ENCODE measurements around the gene MLYCD. TPM values are rescaled to one million over a fixed set of nuclear protein-coding genes. Genes with fewer than 3 reads are reported as not detected.

The MLYCD gene
- polyA plus RNA-seq, 1 donor (not counting 4 experiments of a cell fraction or from before 2014, with no cell fraction given), result 1.2 TPM

DNA sequence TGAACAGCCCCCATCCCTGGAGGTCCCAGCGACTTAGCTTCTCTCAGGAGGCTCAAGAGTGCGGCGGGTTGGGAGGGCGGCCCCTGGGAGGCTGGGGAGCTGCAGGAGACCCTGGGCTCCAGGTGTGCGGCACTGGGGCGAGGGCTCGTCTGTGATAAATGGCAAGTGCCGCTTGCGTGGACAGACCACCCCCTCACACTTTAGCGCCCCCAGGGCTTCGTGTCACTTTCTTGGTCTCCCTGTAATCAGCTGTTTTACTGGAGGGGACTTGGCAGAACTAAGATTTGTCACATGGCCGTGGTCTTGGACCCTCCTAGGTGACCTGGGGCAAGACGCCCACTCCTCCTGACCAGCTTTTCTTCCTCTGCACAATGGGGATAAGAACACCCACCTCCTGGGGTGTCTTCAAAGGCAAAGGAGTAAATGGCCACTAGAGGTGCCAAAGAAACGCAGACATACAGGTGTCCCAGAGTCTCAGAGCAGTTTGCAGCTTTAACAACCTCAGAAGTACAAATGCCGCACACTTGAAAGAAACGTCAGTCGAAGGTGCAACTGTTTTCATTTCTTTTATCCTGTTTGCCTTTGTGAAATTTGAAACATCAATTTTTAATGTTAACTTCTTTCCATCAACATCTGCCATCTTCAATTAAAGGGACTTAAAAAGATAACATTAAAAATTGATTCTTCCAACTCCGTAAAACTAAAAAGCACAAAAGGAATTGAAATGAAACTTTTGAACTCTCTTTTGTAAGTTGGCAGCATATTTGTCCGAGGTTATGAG lies 55.1 kb downstream of the MLYCD start:
- Histone ChIP-seq H4K20me1 (ENCODE audit: control insufficient read depth, extremely low read depth, insufficient read depth, low read length) (no peaks in the 10 kb centered on the region), H3K79me2 (ENCODE audit: control insufficient read depth, insufficient read depth, low read length) (no peaks in the 10 kb centered on the region), H3K27me3 (ENCODE audit: control insufficient read depth, extremely low read depth, insufficient read depth, low read length) (no peaks in the 10 kb centered on the region), H2AFZ (ENCODE audit: control insufficient read depth, low read length) (peak overlapping the region; percentile 78), H3K4me3 (ENCODE audit: control insufficient read depth in 2 of 3, extremely low read depth in 1 of 3, insufficient read depth in 2 of 3, low read depth in 1 of 3, low read length in 3 of 3) (peak overlapping the region; percentile 62 to 80 (median 78)), H3K27ac (ENCODE audit: control insufficient read depth, insufficient read depth, low read length) (peak overlapping the region; percentile 85), H3K9me1 (ENCODE audit: control insufficient read depth, extremely low read depth, insufficient read depth, low read length) (no peaks in the 10 kb centered on the region), H3K36me3 (ENCODE audit: control insufficient read depth in 2 of 2, extremely low read depth in 1 of 2, insufficient read depth in 2 of 2, low read length in 2 of 2) (peaks cover 0 to 6% of the 10 kb centered on the region in 2 experiments), H3K9me3 (ENCODE audit: control insufficient read depth, low read depth, low read length) (no peaks in the 10 kb centered on the region), H3K4me2 (ENCODE audit: control insufficient read depth, extremely low read depth, insufficient read depth, low read depth, low read length) (peak overlapping the region; percentile 86), H3K9ac (ENCODE audit: control insufficient read depth, extremely low read depth, insufficient read depth, low read length) (peak overlapping the region; percentile 85), H3K4me1 (ENCODE audit: control insufficient read depth, extremely low read depth, insufficient read depth, low read length) (peaks cover 19% of the 10 kb centered on the region)
- no peak for TF ChIP-seq EZH2 (IDR thresholded peaks at IDR 0.05; ENCODE audit: low read length)
- TF ChIP-seq, protein P1, sequence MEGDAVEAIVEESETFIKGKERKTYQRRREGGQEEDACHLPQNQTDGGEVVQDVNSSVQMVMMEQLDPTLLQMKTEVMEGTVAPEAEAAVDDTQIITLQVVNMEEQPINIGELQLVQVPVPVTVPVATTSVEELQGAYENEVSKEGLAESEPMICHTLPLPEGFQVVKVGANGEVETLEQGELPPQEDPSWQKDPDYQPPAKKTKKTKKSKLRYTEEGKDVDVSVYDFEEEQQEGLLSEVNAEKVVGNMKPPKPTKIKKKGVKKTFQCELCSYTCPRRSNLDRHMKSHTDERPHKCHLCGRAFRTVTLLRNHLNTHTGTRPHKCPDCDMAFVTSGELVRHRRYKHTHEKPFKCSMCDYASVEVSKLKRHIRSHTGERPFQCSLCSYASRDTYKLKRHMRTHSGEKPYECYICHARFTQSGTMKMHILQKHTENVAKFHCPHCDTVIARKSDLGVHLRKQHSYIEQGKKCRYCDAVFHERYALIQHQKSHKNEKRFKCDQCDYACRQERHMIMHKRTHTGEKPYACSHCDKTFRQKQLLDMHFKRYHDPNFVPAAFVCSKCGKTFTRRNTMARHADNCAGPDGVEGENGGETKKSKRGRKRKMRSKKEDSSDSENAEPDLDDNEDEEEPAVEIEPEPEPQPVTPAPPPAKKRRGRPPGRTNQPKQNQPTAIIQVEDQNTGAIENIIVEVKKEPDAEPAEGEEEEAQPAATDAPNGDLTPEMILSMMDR (optimal IDR thresholded peaks at IDR 0.05 in 1 of 3, IDR thresholded peaks at IDR 0.05 in 1 of 3, conservative IDR thresholded peaks at IDR 0.05 in 1 of 3; ENCODE audit: extremely low read depth in 1 of 3, insufficient read depth in 2 of 3, low read length in 3 of 3), result peak; percentile 64 to 80 (median 76)
- DNase-seq (ENCODE audit: low read depth, low spot score) (peak; percentile 19), FAIRE-seq (no peak)
- dilution Hi-C loops (cut with MboI; ENCODE audit: extremely low pct_ligation_motif_present, low sequenced_read_pairs), result no loop called here

DNA sequence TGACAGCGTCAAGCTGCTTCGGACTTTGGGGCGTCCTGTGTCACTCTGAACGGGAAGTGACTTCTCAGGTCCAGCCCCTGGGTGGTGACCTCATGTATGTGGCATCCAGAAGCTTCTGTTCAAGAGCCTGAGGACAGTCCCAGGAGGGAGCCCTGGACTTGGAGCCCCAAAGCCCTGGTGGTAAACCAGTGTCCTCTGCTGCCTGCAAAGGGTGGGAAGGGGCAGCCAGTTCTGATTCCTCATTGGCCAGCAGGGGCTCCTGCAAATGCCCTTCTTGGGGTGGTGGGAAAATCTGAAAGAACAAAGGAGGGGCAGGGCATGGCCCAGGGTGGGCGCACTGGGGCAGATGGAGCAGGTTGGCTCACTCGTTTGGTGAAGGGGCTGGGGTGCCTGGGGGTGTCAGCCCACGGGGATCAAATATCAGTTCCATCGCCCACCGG lies 55.7 kb downstream of the MLYCD start:
- dilution Hi-C loops (cut with MboI; ENCODE audit: extremely low pct_ligation_motif_present, low sequenced_read_pairs), result no loop called here
- Histone ChIP-seq H3K4me1 (ENCODE audit: control insufficient read depth, extremely low read depth, insufficient read depth, low read length) (peaks cover 19% of the 10 kb centered on the region), H3K36me3 (ENCODE audit: control insufficient read depth in 2 of 2, extremely low read depth in 1 of 2, insufficient read depth in 2 of 2, low read length in 2 of 2) (peaks cover 0 to 9% of the 10 kb centered on the region in 2 experiments), H3K9me1 (ENCODE audit: control insufficient read depth, extremely low read depth, insufficient read depth, low read length) (no peaks in the 10 kb centered on the region), H3K27me3 (ENCODE audit: control insufficient read depth, extremely low read depth, insufficient read depth, low read length) (no peaks in the 10 kb centered on the region), H4K20me1 (ENCODE audit: control insufficient read depth, extremely low read depth, insufficient read depth, low read length) (no peaks in the 10 kb centered on the region), H3K79me2 (ENCODE audit: control insufficient read depth, insufficient read depth, low read length) (no peaks in the 10 kb centered on the region), H3K4me2 (ENCODE audit: control insufficient read depth, extremely low read depth, insufficient read depth, low read depth, low read length) (peak overlapping the region; percentile 86), H3K27ac (ENCODE audit: control insufficient read depth, insufficient read depth, low read length) (no peak overlapping the region), H2AFZ (ENCODE audit: control insufficient read depth, low read length) (no peak overlapping the region), H3K9ac (ENCODE audit: control insufficient read depth, extremely low read depth, insufficient read depth, low read length) (no peak overlapping the region), H3K9me3 (ENCODE audit: control insufficient read depth, low read depth, low read length) (no peaks in the 10 kb centered on the region), H3K4me3 (ENCODE audit: control insufficient read depth in 2 of 3, extremely low read depth in 1 of 3, insufficient read depth in 2 of 3, low read depth in 1 of 3, low read length in 3 of 3) (no peak overlapping the region)
- DNase-seq (ENCODE audit: low read depth, low spot score) (peak; percentile 4), FAIRE-seq (no peak)
- no peak for TF ChIP-seq EZH2 (IDR thresholded peaks at IDR 0.05; ENCODE audit: low read length)
- TF ChIP-seq, protein P1 (optimal IDR thresholded peaks at IDR 0.05 in 1 of 3, IDR thresholded peaks at IDR 0.05 in 1 of 3, conservative IDR thresholded peaks at IDR 0.05 in 1 of 3; ENCODE audit: extremely low read depth in 1 of 3, insufficient read depth in 2 of 3, low read length in 3 of 3), result no peak
